K562 (cell line): Measurements from ENCODE around the gene PIGT. TPM values are rescaled to one million over a fixed set of nuclear protein-coding genes. Genes with fewer than 3 reads are reported as not detected.

Experiments used
- AFF1 ChIP-seq, 2 experiments: fragments of 450-650 bp; IDR thresholded peaks; 2 replicates each; pipeline ENCODE4 v1.6.1; 2018; ENCODE audit warnings: mild to moderate bottlenecking in 2 of 2, low read depth in 1 of 2; ENCODE audit not compliant: partially characterized antibody in 2 of 2
- ATF1 ChIP-seq, 2 experiments: fragments of 450-650 bp in 1 of 2; IDR thresholded peaks; 2 replicates each; pipeline ENCODE4 v1.6.1; 2016; ENCODE audit warnings: missing compliant biosample characterization in 1 of 2, missing genetic modification characterization in 1 of 2
- E2F8 ChIP-seq: fragments of 450-650 bp; IDR thresholded peaks from 2 replicates; pipeline ENCODE4 v1.7.1; 2018; ENCODE audit warnings: mild to moderate bottlenecking, low read depth; ENCODE audit not compliant: partially characterized antibody
- HNRNPLL ChIP-seq: fragments of 200-400 bp; formaldehyde crosslinking; IDR thresholded peaks from 2 replicates; pipeline ENCODE4 v1.6.1; 2017; ENCODE audit warnings: low read length, low read depth, mild to moderate bottlenecking; ENCODE audit not compliant: poor library complexity, severe bottlenecking
- MEIS2 ChIP-seq: fragments of 450-650 bp; IDR thresholded peaks from 2 replicates; pipeline ENCODE4 v1.6.1; 2014; ENCODE audit warnings: mild to moderate bottlenecking; ENCODE audit not compliant: partially characterized antibody
- NFRKB ChIP-seq: fragments of 450-650 bp; IDR thresholded peaks from 2 replicates; pipeline ENCODE4 v1.6.1; 2016; ENCODE audit warnings: low read depth
- POLR2H ChIP-seq: IDR thresholded peaks from 2 replicates; pipeline ENCODE4 v1.6.1; 2016; ENCODE audit warnings: missing genetic modification characterization, low read depth, mild to moderate bottlenecking, control low read depth, missing compliant biosample characterization, moderate library complexity
- PRDM10 ChIP-seq: fragments of 450-650 bp; IDR thresholded peaks from 2 replicates; pipeline ENCODE4 v1.6.1; 2018; ENCODE audit not compliant: partially characterized antibody
- RUNX1 ChIP-seq: sonication (generic); IDR thresholded peaks from 2 replicates; pipeline ENCODE4 v1.6.1; 2016; ENCODE audit warnings: antibody characterized with exemption, low read depth
- SIX5 ChIP-seq, 2 experiments: IDR thresholded peaks; 2 replicates each; pipeline ENCODE4 v1.6.1; 2011; ENCODE audit warnings: low read length in 2 of 2, borderline replicate concordance in 1 of 2, low read depth in 1 of 2, mild to moderate bottlenecking in 1 of 2, moderate library complexity in 1 of 2; ENCODE audit not compliant: insufficient read depth in 1 of 2
- TAF7 ChIP-seq: fragments of 450-650 bp; IDR thresholded peaks from 2 replicates; pipeline ENCODE4 v1.6.1; 2016; ENCODE audit warnings: missing genetic modification characterization, missing compliant biosample characterization
- TEAD1 ChIP-seq, 2 experiments: fragments of 450-650 bp in 1 of 2; sonication (generic) in 1 of 2; formaldehyde crosslinking; IDR thresholded peaks; 2 replicates each; pipeline versions ENCODE4 v1.4.0 to v1.8.0; 2020 to 2022; ENCODE audit warnings: mild to moderate bottlenecking in 2 of 2, missing genetic modification reagents in 1 of 2
- THRAP3 ChIP-seq: fragments of 450-650 bp; IDR thresholded peaks from 2 replicates; pipeline ENCODE4 v1.6.1; 2016; ENCODE audit warnings: mild to moderate bottlenecking, inconsistent platforms, borderline replicate concordance
- ZNF143 ChIP-seq: sonication (generic); formaldehyde crosslinking; IDR thresholded peaks from 2 replicates; pipeline ENCODE4 v1.9.0; 2022; ENCODE audit warnings: mild to moderate bottlenecking, missing genetic modification reagents
- ZNF24 ChIP-seq: fragments of 450-650 bp; IDR thresholded peaks from 2 replicates; pipeline ENCODE4 v1.6.1; 2016
- polyA plus RNA-seq, 8 experiments: library from polyadenylated mRNA; depleted of rRNA in 4 of 8; stranded (reverse) in 5 of 8; unstranded in 3 of 8; fragments of >200 nt; fragmentation: Nextera tagmentation in 2 of 8; fragmentation: Illumina TruSeq in 1 of 8; extraction: Ambion mirVana in 2 of 8; extraction: Trizol in 1 of 8; gene quantifications; 2 replicates each; pipeline versions ENCODE4 v1.2.1 to v1.2.3, GENCODE V29; 2011 to 2014; ENCODE audit warnings: inconsistent platforms in 1 of 8, missing spikeins in 1 of 8
- total RNA-seq, 7 experiments: library from RNA; depleted of rRNA in 6 of 7; stranded (reverse); fragments of >200 nt in 6 of 7; fragmentation: Illumina TruSeq in 2 of 7; extraction: Trizol in 2 of 7; gene quantifications; 2 replicates each; pipeline versions ENCODE4 v1.2.1 to v1.2.3, GENCODE V29; 2011 to 2021; ENCODE audit warnings: low replicate concordance in 1 of 7

The PIGT gene
- total and polyA plus RNA-seq, 9 of the 15 experiments (the other 6 are each of a cell fraction or from before 2014, with no cell fraction given), result 14.6 to 108 (median 46.9) TPM

GRCh38 chr20:45373353-45374100, 42.4 kb upstream of the PIGT start (continued):
- peak; percentile 85 for TF ChIP-seq E2F8
- 0 out of 2 replicates have a peak, but pooled peaks have one; percentile 12 for TF ChIP-seq ZNF24
- TF ChIP-seq THRAP3, result no peak
- TF ChIP-seq AFF1 (IDR thresholded peaks at IDR 0.05; ENCODE audit: low read depth in 1 of 2, partially characterized antibody in 2 of 2), result peak in 1 of 2 experiments; percentile 58
- TF ChIP-seq PRDM10, result peak; percentile 96
- no peak for TF ChIP-seq RUNX1
- no peak for TF ChIP-seq ZNF143 (CRISPR knock-in tag)
- TF ChIP-seq HNRNPLL, result no peak
- TF ChIP-seq NFRKB, result peak; percentile 59; the same call in 1 of the 2 replicates
- TF ChIP-seq MEIS2, result peak; percentile 93
- peak; percentile 3; the same call in 1 of the 2 replicates for TF ChIP-seq POLR2H (tag)
- 0 out of 4 replicates have a peak, but pooled peaks of 1 of the 2 experiments have one; percentile 61 for TF ChIP-seq TEAD1 (CRISPR knock-in tag; IDR thresholded peaks at IDR 0.05)
- no peak for TF ChIP-seq ATF1 (CRISPR knock-in tag; IDR thresholded peaks at IDR 0.05)
- 0 out of 2 replicates have a peak, but pooled peaks have one; percentile 15 for TF ChIP-seq ATF1 (tag; IDR thresholded peaks at IDR 0.05)
- TF ChIP-seq TAF7 (tag), result peak; percentile 77
- no peak for TF ChIP-seq SIX5 (IDR thresholded peaks at IDR 0.05; ENCODE audit: borderline replicate concordance in 1 of 2, insufficient read depth in 1 of 2, low read depth in 1 of 2, low read length in 2 of 2)
